HL-60 (cell line): ENCODE data around the gene GGT7.

Source experiments
- DNase-seq, 2 experiments: peaks; one replicate each; pipeline ENCODE4 v3.0.0-alpha.2; 2010 to 2020; ENCODE audit warnings: low read depth in 1 of 2, low spot score in 1 of 2
- H3K27ac ChIP-seq: fragments of 250-450 bp; sonication (Bioruptor Pico); replicated peaks from 2 replicates; pipeline ENCODE4 v1.5.1; 2020; ENCODE audit warnings: mild to moderate bottlenecking, moderate library complexity
- H3K27me3 ChIP-seq: fragments of 250-450 bp; sonication (Bioruptor Pico); 2 replicates; pipeline ENCODE4 v1.5.1; 2021; ENCODE audit warnings: mild to moderate bottlenecking, moderate library complexity; ENCODE audit not compliant: insufficient read depth, poor library complexity, severe bottlenecking
- H3K4me3 ChIP-seq: replicated peaks from 2 replicates; pipeline ENCODE4 v1.5.1; 2011; ENCODE audit warnings: mild to moderate bottlenecking, control low read depth, low read length; ENCODE audit not compliant: insufficient read depth
- GABPA ChIP-seq: IDR thresholded peaks from 2 replicates; pipeline ENCODE4 v1.6.1; 2012; ENCODE audit warnings: low read depth
- POLR2AphosphoS5 ChIP-seq: IDR thresholded peaks from 2 replicates; pipeline ENCODE4 v1.6.1; 2012; ENCODE audit warnings: low read depth
- SPI1 ChIP-seq: IDR thresholded peaks from 2 replicates; pipeline ENCODE4 v1.6.1; 2012; ENCODE audit warnings: low read depth, mild to moderate bottlenecking, borderline replicate concordance
- TF ChIP-seq, protein P1 (sequence below): IDR thresholded peaks from 2 replicates; pipeline ENCODE4 v1.6.1; 2012; ENCODE audit warnings: low read depth; ENCODE audit not compliant: insufficient replicate concordance
- TF ChIP-seq, protein P2 (sequence below): IDR thresholded peaks from one replicate; pipeline ENCODE4 v1.5.1; 2011; ENCODE audit warnings: low read length, control low read depth, inconsistent platforms; ENCODE audit not compliant: insufficient read depth

Gene GGT7

DNA sequence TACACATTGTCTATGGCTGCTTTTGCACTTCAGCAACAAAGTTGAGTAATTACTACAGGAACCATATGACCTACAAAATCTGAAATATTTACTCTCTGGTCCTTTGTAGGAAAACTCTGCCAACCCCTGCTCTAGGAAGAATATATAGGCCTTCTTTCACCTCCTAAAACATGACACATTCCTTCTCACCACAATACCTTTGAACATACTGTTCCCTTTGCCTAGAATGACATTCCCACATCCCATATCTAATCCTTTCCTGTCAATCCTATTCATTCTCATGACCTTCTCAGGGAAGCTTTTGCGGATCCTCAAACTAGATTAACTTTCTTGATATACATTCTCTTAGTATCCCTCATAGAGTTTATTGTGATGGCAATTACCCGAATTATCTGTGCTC is 29.2 kb downstream of the GGT7 start:
- DNase-seq: no peak
- no peak overlapping the region for H3K4me3 ChIP-seq
- H3K27me3 ChIP-seq: no peaks in the 10 kb centered on the region
- H3K27ac ChIP-seq: no peak overlapping the region
- TF ChIP-seq POLR2AphosphoS5: no peak
- TF ChIP-seq, protein P1, sequence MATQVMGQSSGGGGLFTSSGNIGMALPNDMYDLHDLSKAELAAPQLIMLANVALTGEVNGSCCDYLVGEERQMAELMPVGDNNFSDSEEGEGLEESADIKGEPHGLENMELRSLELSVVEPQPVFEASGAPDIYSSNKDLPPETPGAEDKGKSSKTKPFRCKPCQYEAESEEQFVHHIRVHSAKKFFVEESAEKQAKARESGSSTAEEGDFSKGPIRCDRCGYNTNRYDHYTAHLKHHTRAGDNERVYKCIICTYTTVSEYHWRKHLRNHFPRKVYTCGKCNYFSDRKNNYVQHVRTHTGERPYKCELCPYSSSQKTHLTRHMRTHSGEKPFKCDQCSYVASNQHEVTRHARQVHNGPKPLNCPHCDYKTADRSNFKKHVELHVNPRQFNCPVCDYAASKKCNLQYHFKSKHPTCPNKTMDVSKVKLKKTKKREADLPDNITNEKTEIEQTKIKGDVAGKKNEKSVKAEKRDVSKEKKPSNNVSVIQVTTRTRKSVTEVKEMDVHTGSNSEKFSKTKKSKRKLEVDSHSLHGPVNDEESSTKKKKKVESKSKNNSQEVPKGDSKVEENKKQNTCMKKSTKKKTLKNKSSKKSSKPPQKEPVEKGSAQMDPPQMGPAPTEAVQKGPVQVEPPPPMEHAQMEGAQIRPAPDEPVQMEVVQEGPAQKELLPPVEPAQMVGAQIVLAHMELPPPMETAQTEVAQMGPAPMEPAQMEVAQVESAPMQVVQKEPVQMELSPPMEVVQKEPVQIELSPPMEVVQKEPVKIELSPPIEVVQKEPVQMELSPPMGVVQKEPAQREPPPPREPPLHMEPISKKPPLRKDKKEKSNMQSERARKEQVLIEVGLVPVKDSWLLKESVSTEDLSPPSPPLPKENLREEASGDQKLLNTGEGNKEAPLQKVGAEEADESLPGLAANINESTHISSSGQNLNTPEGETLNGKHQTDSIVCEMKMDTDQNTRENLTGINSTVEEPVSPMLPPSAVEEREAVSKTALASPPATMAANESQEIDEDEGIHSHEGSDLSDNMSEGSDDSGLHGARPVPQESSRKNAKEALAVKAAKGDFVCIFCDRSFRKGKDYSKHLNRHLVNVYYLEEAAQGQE: no peak
- no peak for TF ChIP-seq SPI1
- TF ChIP-seq, protein P2, sequence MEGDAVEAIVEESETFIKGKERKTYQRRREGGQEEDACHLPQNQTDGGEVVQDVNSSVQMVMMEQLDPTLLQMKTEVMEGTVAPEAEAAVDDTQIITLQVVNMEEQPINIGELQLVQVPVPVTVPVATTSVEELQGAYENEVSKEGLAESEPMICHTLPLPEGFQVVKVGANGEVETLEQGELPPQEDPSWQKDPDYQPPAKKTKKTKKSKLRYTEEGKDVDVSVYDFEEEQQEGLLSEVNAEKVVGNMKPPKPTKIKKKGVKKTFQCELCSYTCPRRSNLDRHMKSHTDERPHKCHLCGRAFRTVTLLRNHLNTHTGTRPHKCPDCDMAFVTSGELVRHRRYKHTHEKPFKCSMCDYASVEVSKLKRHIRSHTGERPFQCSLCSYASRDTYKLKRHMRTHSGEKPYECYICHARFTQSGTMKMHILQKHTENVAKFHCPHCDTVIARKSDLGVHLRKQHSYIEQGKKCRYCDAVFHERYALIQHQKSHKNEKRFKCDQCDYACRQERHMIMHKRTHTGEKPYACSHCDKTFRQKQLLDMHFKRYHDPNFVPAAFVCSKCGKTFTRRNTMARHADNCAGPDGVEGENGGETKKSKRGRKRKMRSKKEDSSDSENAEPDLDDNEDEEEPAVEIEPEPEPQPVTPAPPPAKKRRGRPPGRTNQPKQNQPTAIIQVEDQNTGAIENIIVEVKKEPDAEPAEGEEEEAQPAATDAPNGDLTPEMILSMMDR: no peak
- no peak for TF ChIP-seq GABPA

DNA sequence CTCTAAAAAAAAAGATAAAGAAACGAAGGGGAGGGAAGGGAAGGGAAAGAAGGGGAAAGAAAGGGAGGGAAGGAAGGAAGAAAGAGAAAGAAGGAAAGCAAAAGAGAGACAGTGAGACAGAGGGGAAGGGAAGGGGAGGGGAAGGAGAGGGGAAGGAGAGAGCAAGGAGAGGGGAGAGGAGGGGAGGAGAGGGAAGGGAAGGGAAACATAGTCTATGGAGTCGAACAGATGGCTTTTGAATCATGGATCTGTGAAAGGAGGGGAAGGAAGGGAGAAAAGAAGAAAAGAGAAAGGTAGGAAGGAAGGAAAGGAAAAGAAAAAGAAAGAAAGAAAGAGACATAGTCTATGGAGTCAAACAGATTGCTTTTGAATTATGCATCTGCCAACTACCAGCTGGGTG is 30.5 kb downstream of the GGT7 start:
- Histone ChIP-seq H3K27ac (no peak overlapping the region), H3K4me3 (no peak overlapping the region), H3K27me3 (no peaks in the 10 kb centered on the region)
- no peak for TF ChIP-seq GABPA
- TF ChIP-seq, protein P2: no peak
- no peak for TF ChIP-seq SPI1
- TF ChIP-seq POLR2AphosphoS5: no peak
- TF ChIP-seq, protein P1: no peak
- DNase-seq: no peak

DNA sequence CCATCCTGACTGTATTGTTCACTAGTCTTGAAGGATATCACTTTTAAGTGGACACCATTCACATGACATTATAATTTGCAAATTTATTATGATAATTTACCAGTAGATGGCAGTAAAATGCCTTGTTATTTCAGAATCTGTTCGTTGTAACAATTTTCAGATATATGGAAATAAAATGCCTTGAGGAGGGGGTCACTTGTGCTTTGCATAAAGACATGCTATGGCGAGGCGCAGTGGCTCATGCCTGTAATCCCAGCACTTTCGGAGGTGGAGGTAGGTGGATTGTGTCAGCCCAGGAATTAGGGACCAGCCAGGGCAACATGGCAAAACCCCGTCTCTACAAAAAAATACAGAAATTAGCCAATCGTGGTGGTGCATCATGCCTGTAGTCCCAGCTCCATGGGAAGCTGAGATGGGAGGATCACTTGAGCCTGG is 38.2 kb downstream of the GGT7 start:
- H3K27me3 ChIP-seq: peaks cover 2% of the 10 kb centered on the region
- no peak overlapping the region for H3K27ac ChIP-seq
- H3K4me3 ChIP-seq: no peak overlapping the region
- TF ChIP-seq, protein P2: no peak
- TF ChIP-seq POLR2AphosphoS5 (no peak), GABPA (no peak), SPI1 (no peak)
- TF ChIP-seq, protein P1: no peak
- DNase-seq: no peak
